Right lobe of liver (tissue), 4 donors: ENCODE data around the gene BCO1.

ENCODE experiments used
- CTCF ChIP-seq, 4 donors: fragments of 200-600 bp in 3 of 4; fragments of 450-650 bp in 1 of 4; IDR thresholded peaks; one replicate each; pipeline versions ENCODE4 v1.5.1 to v1.8.0; 2016 to 2022; ENCODE audit warnings: antibody characterized with exemption in 4 of 4, mild to moderate bottlenecking in 2 of 4
- POLR2A ChIP-seq: fragments of 450-650 bp; IDR thresholded peaks from one replicate; pipeline ENCODE4 v1.6.1; 2017; ENCODE audit warnings: antibody characterized with exemption, mild to moderate bottlenecking
- donor health status: DM: no; HTN: no; CAD: no.
- donor health status: DM: no; HTN: no; CAD: no.
- donor health status: DM: no; HTN: yes; CAD: no.

- TF ChIP-seq CTCF (IDR thresholded peaks at IDR 0.05) (no peak), POLR2A (no peak)
Observed at GRCh38 chr16:81265658-81266451, 27.4 kb downstream of the BCO1 start.
